SH-SY5Y (cell line): ENCODE measurements around the gene GALNT2.

Experiments
- GATA2 ChIP-seq: IDR thresholded peaks from 2 replicates; pipeline ENCODE4 v1.6.1; 2011; ENCODE audit warnings: mild to moderate bottlenecking, low read depth, low read length
- GATA3 ChIP-seq: IDR thresholded peaks from 2 replicates; pipeline ENCODE4 v1.6.1; 2011; ENCODE audit warnings: low read depth, mild to moderate bottlenecking, low read length, moderate library complexity

- TF ChIP-seq GATA2 = no peak
- no peak for TF ChIP-seq GATA3
Measured at GRCh38 chr1:230028602-230029223, 38.3 kb upstream of the GALNT2 start.
